B cell (primary cell): ENCODE results near the gene ATRIP. TPM values are rescaled to one million over a fixed set of nuclear protein-coding genes. Genes with fewer than 3 reads are reported as not detected.

Experiments used
- ATAC-seq: fragments of 200-7000 bp; cut with Tn5 transposase; one replicate; pipeline ENCODE4 v1.10.0; 2021; ENCODE audit warnings: low read depth, mild to moderate bottlenecking, moderate number of reproducible peaks, moderate library complexity
- CTCF ChIA-PET: fragments of 350-600 bp; sonication (Branson Sonifier 250); formaldehyde crosslinking; loops from one replicate; lab custom pipeline; 2021; ENCODE audit warnings: antibody characterized with exemption, inconsistent platforms; lab: Charles Lee
- POLR2A ChIA-PET: fragments of 350-600 bp; sonication (Branson Sonifier 250); formaldehyde crosslinking; loops from one replicate; lab custom pipeline; 2021; ENCODE audit warnings: antibody characterized with exemption; lab: Charles Lee
- DNase-seq: peaks from one replicate; pipeline ENCODE4 v3.0.0; 2013
- H2AFZ ChIP-seq: 2 replicates; pipeline ENCODE4 v1.6.1; 2012; ENCODE audit warnings: mild to moderate bottlenecking, low read depth, low read length; ENCODE audit not compliant: insufficient read depth, poor library complexity, severe bottlenecking
- H3K27ac ChIP-seq, 2 donors: 1 replicate in 1 of 2; 2 replicates in 1 of 2; pipeline ENCODE4 v1.5.1; 2012 to 2013; ENCODE audit warnings: low read length in 2 of 2, mild to moderate bottlenecking in 2 of 2, moderate library complexity in 1 of 2
- H3K27me3 ChIP-seq, 4 experiments: fragments of 200-600 bp in 1 of 4; sonication (generic) in 1 of 4; replicated peaks in 1 of 4; 1 replicate in 2 of 4; 2 replicates in 2 of 4; pipeline versions ENCODE4 v1.6.1 to v1.7.0; 2013 to 2016; ENCODE audit warnings: low read length in 3 of 4, mild to moderate bottlenecking in 2 of 4, mixed read lengths in 1 of 4, moderate library complexity in 1 of 4; ENCODE audit not compliant: insufficient read depth in 4 of 4, control insufficient read depth in 3 of 4; ENCODE audit errors: control extremely low read depth in 1 of 4
- H3K36me3 ChIP-seq, 2 experiments: replicated peaks in 1 of 2; 1 replicate in 1 of 2; 2 replicates in 1 of 2; pipeline versions ENCODE4 v1.6.1 to v1.7.1; 2013; ENCODE audit warnings: low read length in 1 of 2; ENCODE audit not compliant: insufficient read depth in 2 of 2, control insufficient read depth in 1 of 2; ENCODE audit errors: control extremely low read depth in 1 of 2, extremely low read depth in 1 of 2
- H3K4me1 ChIP-seq, 2 donors: fragments of 200-600 bp in 1 of 2; sonication (generic) in 1 of 2; 1 replicate in 1 of 2; 2 replicates in 1 of 2; pipeline versions ENCODE4 v1.5.1 to v1.6.1; 2013 to 2017; ENCODE audit warnings: low read length in 2 of 2; ENCODE audit not compliant: control insufficient read depth in 2 of 2, insufficient read depth in 2 of 2
- H3K4me2 ChIP-seq: replicated peaks from 2 replicates; pipeline ENCODE3; 2012; ENCODE audit warnings: mild to moderate bottlenecking, low read depth, low read length; ENCODE audit not compliant: poor library complexity, severe bottlenecking
- H3K4me3 ChIP-seq, 5 experiments: fragments of 200-600 bp in 1 of 5; sonication (generic) in 1 of 5; 1 replicate in 3 of 5; 2 replicates in 2 of 5; pipeline versions ENCODE4 v1.5.1 to v1.7.0; 2011 to 2016; ENCODE audit warnings: low read length in 4 of 5, mild to moderate bottlenecking in 4 of 5, low read depth in 2 of 5, control low read depth in 1 of 5, moderate library complexity in 1 of 5; ENCODE audit not compliant: insufficient read depth in 1 of 5; ENCODE audit errors: control extremely low read depth in 1 of 5, extremely low read depth in 1 of 5
- H3K79me2 ChIP-seq: fragments of 200-600 bp; sonication (generic); one replicate; pipeline ENCODE4 v1.6.0; 2016; ENCODE audit warnings: low read length; ENCODE audit not compliant: control insufficient read depth, insufficient read depth
- H3K9ac ChIP-seq: fragments of 200-600 bp; sonication (generic); 2 replicates; pipeline ENCODE4 v1.6.1; 2017; ENCODE audit warnings: mild to moderate bottlenecking, low read length, moderate library complexity
- H3K9me3 ChIP-seq, 3 donors: one replicate each; pipeline versions ENCODE4 v1.6.1 to v1.7.1; 2013; ENCODE audit warnings: low read length in 2 of 3; ENCODE audit not compliant: control insufficient read depth in 2 of 3, insufficient read depth in 1 of 3; ENCODE audit errors: control extremely low read depth in 1 of 3
- H4K20me1 ChIP-seq: 2 replicates; pipeline ENCODE4 v1.6.0; 2012; ENCODE audit warnings: mild to moderate bottlenecking, low read length; ENCODE audit not compliant: insufficient read depth, control insufficient read depth, poor library complexity, severe bottlenecking
- H3K27ac Mint-ChIP-seq: one replicate; pipeline ENCODE4 v1.8.0; 2021; ENCODE audit warnings: mixed read lengths
- H3K27me3 Mint-ChIP-seq: one replicate; pipeline ENCODE4 v1.8.0; 2021; ENCODE audit warnings: mixed read lengths
- H3K4me1 Mint-ChIP-seq: one replicate; pipeline ENCODE4 v1.8.0; 2021; ENCODE audit warnings: mixed read lengths
- H3K4me3 Mint-ChIP-seq: one replicate; pipeline ENCODE4 v1.8.0; 2021; ENCODE audit warnings: mixed read lengths
- H3K9me3 Mint-ChIP-seq: one replicate; pipeline ENCODE4 v1.8.0; 2022; ENCODE audit warnings: mixed read lengths; ENCODE audit not compliant: insufficient read depth
- CTCF ChIP-seq: fragments of 200-600 bp; IDR thresholded peaks from one replicate; pipeline ENCODE4 v1.8.0; 2022; ENCODE audit warnings: antibody characterized with exemption, mild to moderate bottlenecking
- EZH2 ChIP-seq: IDR thresholded peaks from 2 replicates; pipeline ENCODE4 v1.6.1; 2012; ENCODE audit warnings: borderline replicate concordance, low read depth, mild to moderate bottlenecking, moderate library complexity, low read length; ENCODE audit not compliant: insufficient read depth, poor library complexity, severe bottlenecking
- WGBS: methylation state at CpG from one replicate; pipeline ENCODE4 v1.1.5; 2013; ENCODE audit warnings: missing lambda C conversion rate; ENCODE audit not compliant: insufficient coverage; 5-methylcytosine and 5-hydroxymethylcytosine counted together
- intact Hi-C: fragments of 100-400 bp; cut with micrococcal nuclease; formaldehyde crosslinking; loops from one replicate; pipeline ENCODE4 v1.10.0; 2022
- polyA plus RNA-seq: library from polyadenylated mRNA; depleted of rRNA; stranded (reverse); fragments of >200 nt; gene quantifications from 2 replicates; pipeline ENCODE4 v1.2.3, GENCODE V29; 2012
- total RNA-seq, 2 donors: library from RNA; stranded (reverse); fragments of 120-200 nt in 1 of 2; gene quantifications; 1 replicate in 1 of 2; 2 replicates in 1 of 2; pipeline versions ENCODE4 v1.2.3 to v1.2.4, GENCODE V29; 2013 to 2022

Gene ATRIP
- total and polyA plus RNA-seq, 2 donors (not counting 1 experiment from before 2014, with no cell fraction given): 10.5 to 11.6 TPM

GRCh38 chr3:48409291-48410201, 37.0 kb upstream of the ATRIP start:
- no peaks in the 10 kb centered on the region for H3K79me2 ChIP-seq
- H3K4me1 ChIP-seq: no peaks in the 10 kb centered on the region
- H2AFZ ChIP-seq: no peak overlapping the region
- H3K4me3 ChIP-seq: no peak overlapping the region
- no peaks in the 10 kb centered on the region for H3K27me3 Mint-ChIP-seq
- POLR2A ChIA-PET: no interaction called here
- DNase-seq: no peak
- H3K4me3 Mint-ChIP-seq: no peak overlapping the region
- no peak overlapping the region for H3K9ac ChIP-seq
- H3K9me3 ChIP-seq: no peaks in the 10 kb centered on the region
- no peak overlapping the region for H3K27ac ChIP-seq
- TF ChIP-seq CTCF (no peak), EZH2 (no peak)
- H3K9me3 Mint-ChIP-seq: no peaks in the 10 kb centered on the region
- no peaks in the 10 kb centered on the region for H3K36me3 ChIP-seq
- H3K4me1 Mint-ChIP-seq: no peaks in the 10 kb centered on the region
- H3K27me3 ChIP-seq: no peaks in the 10 kb centered on the region
- 94% methylated on average over 31 of the region's 31 CpGs for WGBS
- intact Hi-C loops: no loop called here
- H3K4me2 ChIP-seq: no peak overlapping the region
- CTCF ChIA-PET: interaction anchor here (0.9 to 1.8 kb wide), 4 partner anchors 9 to 106 kb away, joined by 3 to 12 read pairs (median 6); no protein-coding TSS in a partner anchor
- no peak for ATAC-seq
- H4K20me1 ChIP-seq: no peaks in the 10 kb centered on the region
- no peak overlapping the region for H3K27ac Mint-ChIP-seq
